Activated CD8-positive, alpha-beta memory T cell treated with anti-CD3 and anti-CD28 coated beads, Interleukin-2, amount 10 ng/mL, durations not matched to agents 7 days and 5 days (primary cell): ENCODE measurements around the gene NR2C1. TPM values are rescaled to one million over a fixed set of nuclear protein-coding genes. Genes with fewer than 3 reads are reported as not detected.

Source experiments
- ATAC-seq: fragments of 150-1000 bp; cut with Tn5 transposase; one replicate; pipeline ENCODE4 v1.10.0; 2021; ENCODE audit warnings: moderate library complexity
- CTCF ChIA-PET: fragments of 350-600 bp; sonication (Branson Sonifier 250); formaldehyde crosslinking; loops from one replicate; lab custom pipeline; 2021; ENCODE audit warnings: antibody characterized with exemption; lab: Charles Lee
- DNase-seq: peaks from one replicate; pipeline ENCODE4 v3.0.0-alpha.2; 2020
- H3K27ac Mint-ChIP-seq: one replicate; pipeline ENCODE4 v1.8.0; 2021; ENCODE audit warnings: mild to moderate bottlenecking, mixed read lengths
- H3K27me3 Mint-ChIP-seq: one replicate; pipeline ENCODE4 v1.8.0; 2021; ENCODE audit warnings: mixed read lengths
- H3K36me3 Mint-ChIP-seq: one replicate; pipeline ENCODE4 v1.8.0; 2021; ENCODE audit warnings: mild to moderate bottlenecking, mixed read lengths
- H3K4me1 Mint-ChIP-seq: one replicate; pipeline ENCODE4 v1.8.0; 2021; ENCODE audit warnings: mixed read lengths
- H3K4me3 Mint-ChIP-seq: one replicate; pipeline ENCODE4 v1.8.0; 2021; ENCODE audit warnings: mild to moderate bottlenecking, moderate library complexity, mixed read lengths
- H3K9me3 Mint-ChIP-seq: one replicate; pipeline ENCODE4 v1.8.0; 2022; ENCODE audit warnings: low read depth, mixed read lengths
- total RNA-seq, 2 experiments: library from RNA; stranded (reverse); gene quantifications; one replicate each; pipeline ENCODE4 v1.2.3, GENCODE V29; 2021

The NR2C1 gene
- total RNA-seq, 2 experiments from 2014 or later, result 35.5 to 40.9 TPM

GRCh38 chr12:95073698-95074520 is 491 bp upstream of the NR2C1 start:
- Mint-ChIP-seq H3K27ac (peak overlapping the region; percentile 89), H3K36me3 (peaks cover 7% of the 10 kb centered on the region), H3K27me3 (peaks cover 2% of the 10 kb centered on the region), H3K4me3 (peak overlapping the region; percentile 90), H3K9me3 (no peaks in the 10 kb centered on the region), H3K4me1 (peaks cover 16% of the 10 kb centered on the region)
- DNase-seq (no peak), ATAC-seq (peak; percentile 1)
- CTCF ChIA-PET, result interaction anchor here (0.7 to 2.4 kb wide), 13 partner anchors 10 to 400 kb away, joined by 3 to 11 read pairs (median 5); partner anchors contain the start of genes FGD6, METAP2 and VEZT

GRCh38 chr12:95070378-95070777 is 3.0 kb downstream of the NR2C1 start:
- H3K36me3 Mint-ChIP-seq, result peaks cover 14% of the 10 kb centered on the region
- H3K9me3 Mint-ChIP-seq, result no peaks in the 10 kb centered on the region
- CTCF ChIA-PET, result no interaction called here
- no peak overlapping the region for H3K27ac Mint-ChIP-seq
- no peaks in the 10 kb centered on the region for H3K27me3 Mint-ChIP-seq
- DNase-seq (no peak), ATAC-seq (no peak)
- no peak overlapping the region for H3K4me3 Mint-ChIP-seq
- peaks cover 16% of the 10 kb centered on the region for H3K4me1 Mint-ChIP-seq

- no peak for ATAC-seq
- Mint-ChIP-seq H3K27ac (no peak overlapping the region), H3K4me1 (peaks cover 4% of the 10 kb centered on the region), H3K36me3 (peaks cover 23% of the 10 kb centered on the region), H3K27me3 (no peaks in the 10 kb centered on the region), H3K9me3 (no peaks in the 10 kb centered on the region), H3K4me3 (no peak overlapping the region)
- CTCF ChIA-PET, result no interaction called here
- DNase-seq, result no peak
Observed at GRCh38 chr12:95066091-95066855, 7.1 kb downstream of the NR2C1 start.

- H3K9me3 Mint-ChIP-seq, result no peaks in the 10 kb centered on the region
- no peak for ATAC-seq
- H3K27ac Mint-ChIP-seq, result no peak overlapping the region
- no peak for DNase-seq
- peaks cover 25% of the 10 kb centered on the region for H3K36me3 Mint-ChIP-seq
- H3K4me1 Mint-ChIP-seq, result no peaks in the 10 kb centered on the region
- CTCF ChIA-PET, result no interaction called here
- H3K27me3 Mint-ChIP-seq, result no peaks in the 10 kb centered on the region
- no peak overlapping the region for H3K4me3 Mint-ChIP-seq
Observed at GRCh38 chr12:95060951-95061350, 12.5 kb downstream of the NR2C1 start.

GRCh38 chr12:95059984-95060383 is 13.4 kb downstream of the NR2C1 start:
- Mint-ChIP-seq H3K27ac (no peak overlapping the region), H3K4me3 (no peak overlapping the region), H3K27me3 (no peaks in the 10 kb centered on the region), H3K4me1 (no peaks in the 10 kb centered on the region), H3K36me3 (peaks cover 27% of the 10 kb centered on the region), H3K9me3 (no peaks in the 10 kb centered on the region)
- ATAC-seq (no peak), DNase-seq (no peak)
- CTCF ChIA-PET, result interaction anchor here (1.2 kb wide), 1 partner anchor 14 kb away, joined by 6 read pairs; the partner anchor contains the start of gene NR2C1

- Mint-ChIP-seq H3K4me3 (no peak overlapping the region), H3K9me3 (no peaks in the 10 kb centered on the region), H3K27me3 (no peaks in the 10 kb centered on the region), H3K4me1 (no peaks in the 10 kb centered on the region), H3K36me3 (peaks cover 23% of the 10 kb centered on the region), H3K27ac (no peak overlapping the region)
- CTCF ChIA-PET, result interaction anchor here (1.5 kb wide), 1 partner anchor 54 kb away, joined by 3 read pairs; the partner anchor contains the start of gene NDUFA12
- ATAC-seq (no peak), DNase-seq (no peak)
Observed at GRCh38 chr12:95057424-95057823, 16.0 kb downstream of the NR2C1 start.

GRCh38 chr12:95055057-95055456 is 18.4 kb downstream of the NR2C1 start:
- no peak overlapping the region for H3K27ac Mint-ChIP-seq
- no peaks in the 10 kb centered on the region for H3K9me3 Mint-ChIP-seq
- H3K27me3 Mint-ChIP-seq, result no peaks in the 10 kb centered on the region
- DNase-seq (no peak), ATAC-seq (no peak)
- H3K36me3 Mint-ChIP-seq, result peaks cover 20% of the 10 kb centered on the region
- no peak overlapping the region for H3K4me3 Mint-ChIP-seq
- CTCF ChIA-PET, result interaction anchor here (1.0 kb wide), 1 partner anchor 29 kb away, joined by 3 read pairs; no protein-coding TSS in a partner anchor
- H3K4me1 Mint-ChIP-seq, result no peaks in the 10 kb centered on the region

- DNase-seq, result no peak
- CTCF ChIA-PET, result interaction anchor here (0.7 to 1.0 kb wide), 3 partner anchors 18 to 50 kb away, joined by 3 to 4 read pairs (median 3); no protein-coding TSS in a partner anchor
- ATAC-seq, result no peak
- Mint-ChIP-seq H3K36me3 (peaks cover 20% of the 10 kb centered on the region), H3K9me3 (no peaks in the 10 kb centered on the region), H3K4me3 (no peak overlapping the region), H3K4me1 (no peaks in the 10 kb centered on the region), H3K27ac (no peak overlapping the region), H3K27me3 (no peaks in the 10 kb centered on the region)
Observed at GRCh38 chr12:95054206-95054605, 19.2 kb downstream of the NR2C1 start.

GRCh38 chr12:95051241-95051640 is 22.2 kb downstream of the NR2C1 start:
- CTCF ChIA-PET, result no interaction called here
- Mint-ChIP-seq H3K9me3 (no peaks in the 10 kb centered on the region), H3K27me3 (no peaks in the 10 kb centered on the region), H3K36me3 (peaks cover 26% of the 10 kb centered on the region), H3K4me3 (no peak overlapping the region), H3K4me1 (no peaks in the 10 kb centered on the region), H3K27ac (no peak overlapping the region)
- no peak for ATAC-seq
- DNase-seq, result no peak

- no peaks in the 10 kb centered on the region for H3K27me3 Mint-ChIP-seq
- CTCF ChIA-PET, result no interaction called here
- DNase-seq (no peak), ATAC-seq (no peak)
- peaks cover 19% of the 10 kb centered on the region for H3K36me3 Mint-ChIP-seq
- no peaks in the 10 kb centered on the region for H3K9me3 Mint-ChIP-seq
- no peak overlapping the region for H3K27ac Mint-ChIP-seq
- no peak overlapping the region for H3K4me3 Mint-ChIP-seq
- peaks cover 19% of the 10 kb centered on the region for H3K4me1 Mint-ChIP-seq
Observed at GRCh38 chr12:95037906-95038305, 35.5 kb downstream of the NR2C1 start.

GRCh38 chr12:95034750-95035149 is 38.7 kb downstream of the NR2C1 start:
- Mint-ChIP-seq H3K27me3 (no peaks in the 10 kb centered on the region), H3K36me3 (peaks cover 10% of the 10 kb centered on the region), H3K9me3 (no peaks in the 10 kb centered on the region), H3K4me1 (peaks cover 15% of the 10 kb centered on the region), H3K27ac (no peak overlapping the region), H3K4me3 (no peak overlapping the region)
- DNase-seq (no peak), ATAC-seq (no peak)
- CTCF ChIA-PET, result no interaction called here

- DNase-seq (no peak), ATAC-seq (no peak)
- no peak overlapping the region for H3K4me3 Mint-ChIP-seq
- H3K9me3 Mint-ChIP-seq, result no peaks in the 10 kb centered on the region
- no peaks in the 10 kb centered on the region for H3K4me1 Mint-ChIP-seq
- peaks cover 16% of the 10 kb centered on the region for H3K36me3 Mint-ChIP-seq
- CTCF ChIA-PET, result no interaction called here
- no peak overlapping the region for H3K27ac Mint-ChIP-seq
- no peaks in the 10 kb centered on the region for H3K27me3 Mint-ChIP-seq
Observed at GRCh38 chr12:95022477-95022876, 50.9 kb downstream of the NR2C1 start.

GRCh38 chr12:95017482-95017881 is 55.9 kb downstream of the NR2C1 start:
- DNase-seq (no peak), ATAC-seq (no peak)
- Mint-ChIP-seq H3K9me3 (peaks cover 3% of the 10 kb centered on the region), H3K27ac (no peak overlapping the region), H3K4me3 (no peak overlapping the region), H3K27me3 (peaks cover 2% of the 10 kb centered on the region), H3K36me3 (peaks cover 15% of the 10 kb centered on the region), H3K4me1 (no peaks in the 10 kb centered on the region)
- CTCF ChIA-PET, result no interaction called here
